Karpas-422 (cell line): Measurements from ENCODE around the gene LIMS2. TPM values are rescaled to one million over a fixed set of nuclear protein-coding genes. Genes with fewer than 3 reads are reported as not detected.

Experiments used
- DNase-seq: peaks from one replicate; pipeline ENCODE4 v3.0.0-alpha.2; 2015
- H2AFZ ChIP-seq: fragments of 200-600 bp; sonication (generic); 2 replicates; pipeline ENCODE4 v1.6.1; 2014; ENCODE audit warnings: antibody characterized with exemption, low read length, mixed read lengths
- H3K27ac ChIP-seq: fragments of 200-600 bp; sonication (generic); 2 replicates; pipeline ENCODE4 v1.5.1; 2014; ENCODE audit warnings: mild to moderate bottlenecking, low read length, moderate library complexity
- H3K27me3 ChIP-seq: fragments of 200-600 bp; sonication (generic); 2 replicates; pipeline ENCODE4 v1.6.1; 2014; ENCODE audit warnings: low read length, mixed read lengths
- H3K36me3 ChIP-seq: fragments of 200-600 bp; sonication (generic); 2 replicates; pipeline ENCODE4 v1.6.1; 2014; ENCODE audit warnings: low read length, mixed read lengths; ENCODE audit not compliant: insufficient read depth
- H3K4me1 ChIP-seq: fragments of 200-600 bp; sonication (generic); 2 replicates; pipeline ENCODE4 v1.6.1; 2014; ENCODE audit warnings: mild to moderate bottlenecking, low read length, mixed read lengths
- H3K4me2 ChIP-seq: fragments of 200-600 bp; sonication (generic); 2 replicates; pipeline ENCODE4 v1.6.1; 2014; ENCODE audit warnings: low read length, low read depth, mild to moderate bottlenecking; ENCODE audit not compliant: poor library complexity, severe bottlenecking
- H3K4me3 ChIP-seq: fragments of 200-600 bp; sonication (generic); 2 replicates; pipeline ENCODE4 v1.5.1; 2014; ENCODE audit warnings: mild to moderate bottlenecking, antibody characterized with exemption, low read length, mixed read lengths
- H3K79me2 ChIP-seq: fragments of 200-600 bp; sonication (generic); 2 replicates; pipeline ENCODE4 v1.6.1; 2014; ENCODE audit warnings: mild to moderate bottlenecking, low read length, mixed read lengths
- H3K9ac ChIP-seq: fragments of 200-600 bp; sonication (generic); 2 replicates; pipeline ENCODE4 v1.6.0; 2014; ENCODE audit warnings: low read length
- H3K9me2 ChIP-seq: fragments of 200-600 bp; sonication (generic), shearing (Covaris generic); replicated peaks from 2 replicates; pipeline ENCODE4 v1.6.0; 2014; ENCODE audit warnings: mild to moderate bottlenecking, low read length, moderate library complexity; ENCODE audit not compliant: insufficient read depth
- H3K9me3 ChIP-seq: fragments of 300-700, 200-600 bp; sonication (generic); 2 replicates; pipeline ENCODE4 v1.6.1; 2014; ENCODE audit warnings: low read length, mixed read lengths
- H4K20me1 ChIP-seq: fragments of 200-600 bp; sonication (generic); 2 replicates; pipeline ENCODE4 v1.6.1; 2014; ENCODE audit warnings: mild to moderate bottlenecking, antibody characterized with exemption, low read length, low read depth; ENCODE audit not compliant: insufficient read depth
- total RNA-seq: library from RNA; depleted of rRNA; stranded (reverse); fragments of >200 nt; shearing (Covaris generic); gene quantifications from 2 replicates; pipeline ENCODE4 v1.2.3, GENCODE V29; 2014; ENCODE audit warnings: low replicate concordance; rRNA removed

The LIMS2 gene, protein sequence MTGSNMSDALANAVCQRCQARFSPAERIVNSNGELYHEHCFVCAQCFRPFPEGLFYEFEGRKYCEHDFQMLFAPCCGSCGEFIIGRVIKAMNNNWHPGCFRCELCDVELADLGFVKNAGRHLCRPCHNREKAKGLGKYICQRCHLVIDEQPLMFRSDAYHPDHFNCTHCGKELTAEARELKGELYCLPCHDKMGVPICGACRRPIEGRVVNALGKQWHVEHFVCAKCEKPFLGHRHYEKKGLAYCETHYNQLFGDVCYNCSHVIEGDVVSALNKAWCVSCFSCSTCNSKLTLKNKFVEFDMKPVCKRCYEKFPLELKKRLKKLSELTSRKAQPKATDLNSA
- 0.32 and 0.56 TPM in 2 replicates for total RNA-seq

DNA sequence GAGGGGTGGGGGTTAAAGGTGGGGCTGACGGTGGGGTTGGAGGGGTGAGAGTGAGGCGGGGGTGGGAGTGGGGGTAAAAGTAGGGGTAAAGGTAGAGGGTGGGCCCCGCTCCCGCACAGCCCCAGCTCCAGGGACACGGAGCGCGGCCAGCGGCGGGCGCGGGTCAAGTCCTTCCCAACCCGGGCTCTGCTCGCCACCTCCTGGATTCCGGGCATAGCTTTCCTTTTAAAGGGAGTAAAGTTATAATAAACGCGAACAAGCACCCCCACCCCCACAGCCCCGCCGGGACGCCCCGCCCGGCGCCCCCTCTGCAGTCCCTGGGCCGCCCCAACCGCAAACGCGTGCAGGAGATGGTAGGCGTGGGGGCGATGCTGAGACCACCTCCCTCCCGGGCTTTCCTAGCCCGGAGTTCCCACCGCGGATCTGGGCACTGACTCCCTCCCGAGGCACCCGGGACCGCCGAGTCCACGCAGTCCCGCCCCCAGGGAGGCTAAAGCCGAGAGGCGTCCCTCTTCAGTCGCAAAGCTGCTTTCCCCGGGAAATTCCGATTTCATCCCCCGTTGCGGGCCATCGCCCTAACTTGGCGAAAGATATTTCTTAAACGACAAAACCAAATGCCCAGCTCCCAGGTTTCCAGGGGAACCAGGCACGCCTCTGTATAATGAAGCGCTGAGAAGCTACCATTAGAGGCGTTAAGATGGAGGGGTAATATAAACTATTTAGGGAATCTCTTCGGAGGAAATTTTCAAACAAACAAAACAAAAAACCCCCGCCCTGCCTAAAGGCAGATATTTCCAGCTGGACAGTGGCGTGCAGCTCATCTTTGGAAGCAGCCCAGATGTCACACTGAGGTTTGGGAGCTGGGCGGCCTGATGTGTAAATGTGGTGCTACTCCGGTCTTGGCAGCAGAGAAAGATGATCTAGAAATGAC, at the start of gene LIMS2:
Gene LIMS2, minus strand, starts transcription at position 200 of the 931 bp plus-strand sequence. CDS start 506 bp downstream, outside the sequence.
- Histone ChIP-seq H3K27me3 (no peaks in the 10 kb centered on the region), H3K4me2 (no peak within 1 kb of the TSS), H3K36me3 (no peaks in the 10 kb centered on the region), H3K9me2 (no peaks in the 10 kb centered on the region), H3K9me3 (no peaks in the 10 kb centered on the region), H3K4me3 (no peak within 1 kb of the TSS), H3K9ac (no peak within 1 kb of the TSS), H3K79me2 (no peaks in the 10 kb centered on the region), H3K27ac (no peak within 1 kb of the TSS), H2AFZ (no peak within 1 kb of the TSS), H3K4me1 (no peaks in the 10 kb centered on the region), H4K20me1 (no peaks in the 10 kb centered on the region)
- no peak for DNase-seq

DNA sequence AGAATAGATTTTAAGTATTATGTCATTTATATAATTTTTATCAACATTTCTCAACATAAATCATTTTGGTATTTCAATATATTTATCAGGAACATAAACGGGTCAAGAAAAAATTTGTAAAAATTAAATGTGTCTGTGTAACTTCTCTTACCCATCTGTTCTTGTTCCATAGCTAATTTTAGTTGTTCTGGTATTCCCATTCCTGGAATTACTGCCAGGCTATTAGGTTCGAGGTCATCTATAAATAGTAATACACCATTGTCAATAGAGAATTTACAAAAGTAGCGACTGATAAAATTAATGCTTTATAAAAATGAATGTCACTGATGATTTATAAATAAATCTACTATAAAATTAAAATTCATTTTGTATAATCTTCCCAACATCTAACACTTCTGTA, 47.5 kb upstream of the LIMS2 start:
- Histone ChIP-seq H3K9me3 (no peaks in the 10 kb centered on the region), H2AFZ (no peak overlapping the region), H3K27ac (no peak overlapping the region), H3K4me2 (no peak overlapping the region), H3K4me3 (no peak overlapping the region), H3K79me2 (peaks cover 7% of the 10 kb centered on the region; the same call in 1 of the 2 replicates), H3K36me3 (peaks cover 50% of the 10 kb centered on the region), H3K4me1 (no peaks in the 10 kb centered on the region), H3K9ac (no peak overlapping the region), H3K27me3 (no peaks in the 10 kb centered on the region), H4K20me1 (peaks cover 5% of the 10 kb centered on the region; the same call in 1 of the 2 replicates), H3K9me2 (no peaks in the 10 kb centered on the region)
- no peak for DNase-seq

DNA sequence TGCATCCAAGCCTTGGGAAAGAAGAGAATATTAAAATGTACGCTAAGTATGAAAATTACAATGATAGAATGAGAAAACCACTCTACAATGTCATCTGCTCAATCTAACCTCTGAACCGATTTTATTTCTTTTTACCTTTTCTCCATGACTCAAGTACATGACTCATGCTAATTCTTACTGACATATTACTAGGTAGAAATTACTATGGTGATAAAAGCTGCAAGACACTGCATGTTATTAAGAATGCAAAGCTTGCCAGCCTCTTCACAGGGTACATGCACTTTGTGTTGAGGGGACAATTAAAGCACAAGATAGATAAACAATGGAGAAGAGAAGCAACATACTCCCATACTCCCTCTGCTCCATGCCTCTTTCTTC, 46.6 kb upstream of the LIMS2 start:
- no peak overlapping the region for H3K9ac ChIP-seq
- H2AFZ ChIP-seq = no peak overlapping the region
- H3K79me2 ChIP-seq = peaks cover 7% of the 10 kb centered on the region; the same call in 1 of the 2 replicates
- H3K36me3 ChIP-seq = peaks cover 50% of the 10 kb centered on the region
- no peaks in the 10 kb centered on the region for H3K27me3 ChIP-seq
- no peaks in the 10 kb centered on the region for H3K9me3 ChIP-seq
- H3K9me2 ChIP-seq = no peaks in the 10 kb centered on the region
- no peaks in the 10 kb centered on the region for H3K4me1 ChIP-seq
- DNase-seq = no peak
- peaks cover 5% of the 10 kb centered on the region; the same call in 1 of the 2 replicates for H4K20me1 ChIP-seq
- no peak overlapping the region for H3K4me3 ChIP-seq
- H3K4me2 ChIP-seq = no peak overlapping the region
- H3K27ac ChIP-seq = no peak overlapping the region

DNA sequence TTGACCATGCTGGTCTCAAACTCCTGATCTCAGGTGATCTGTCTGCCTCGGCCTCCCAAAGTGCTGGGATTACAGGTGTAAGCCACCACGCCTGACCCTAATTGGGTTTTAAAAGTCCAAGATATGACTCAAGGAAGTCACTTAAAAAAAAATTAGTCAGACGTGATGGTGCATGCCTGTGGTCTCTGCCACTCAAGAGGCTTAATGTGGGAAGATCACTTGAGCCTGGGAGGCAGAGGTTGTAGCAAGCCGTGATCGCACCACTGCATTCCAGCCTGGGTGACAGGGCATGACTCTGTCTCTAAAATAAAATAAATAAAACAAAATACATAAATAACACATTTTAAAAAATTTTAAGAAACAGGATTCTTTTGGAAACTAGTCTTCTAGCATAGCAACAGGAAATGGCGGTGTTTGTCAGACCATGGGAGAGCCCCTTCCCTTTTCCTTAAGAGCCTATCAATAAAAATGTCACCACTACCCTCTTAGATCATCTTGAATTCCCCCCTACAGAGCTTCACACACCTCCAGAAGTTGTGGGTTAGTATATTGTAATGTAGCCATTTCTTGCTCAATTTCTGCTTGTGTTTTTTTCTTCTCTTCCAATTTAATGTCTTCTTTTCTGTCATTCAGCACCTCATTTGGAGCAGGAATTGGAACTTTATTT, 46.1 kb upstream of the LIMS2 start:
- Histone ChIP-seq H4K20me1 (peaks cover 5% of the 10 kb centered on the region; the same call in 1 of the 2 replicates), H3K9me2 (no peaks in the 10 kb centered on the region), H3K27me3 (no peaks in the 10 kb centered on the region), H3K9me3 (no peaks in the 10 kb centered on the region), H3K79me2 (peaks cover 7% of the 10 kb centered on the region; the same call in 1 of the 2 replicates), H3K4me3 (no peak overlapping the region), H3K36me3 (peaks cover 50% of the 10 kb centered on the region), H3K27ac (no peak overlapping the region), H3K4me2 (no peak overlapping the region), H3K9ac (no peak overlapping the region), H3K4me1 (no peaks in the 10 kb centered on the region), H2AFZ (no peak overlapping the region)
- DNase-seq = no peak

DNA sequence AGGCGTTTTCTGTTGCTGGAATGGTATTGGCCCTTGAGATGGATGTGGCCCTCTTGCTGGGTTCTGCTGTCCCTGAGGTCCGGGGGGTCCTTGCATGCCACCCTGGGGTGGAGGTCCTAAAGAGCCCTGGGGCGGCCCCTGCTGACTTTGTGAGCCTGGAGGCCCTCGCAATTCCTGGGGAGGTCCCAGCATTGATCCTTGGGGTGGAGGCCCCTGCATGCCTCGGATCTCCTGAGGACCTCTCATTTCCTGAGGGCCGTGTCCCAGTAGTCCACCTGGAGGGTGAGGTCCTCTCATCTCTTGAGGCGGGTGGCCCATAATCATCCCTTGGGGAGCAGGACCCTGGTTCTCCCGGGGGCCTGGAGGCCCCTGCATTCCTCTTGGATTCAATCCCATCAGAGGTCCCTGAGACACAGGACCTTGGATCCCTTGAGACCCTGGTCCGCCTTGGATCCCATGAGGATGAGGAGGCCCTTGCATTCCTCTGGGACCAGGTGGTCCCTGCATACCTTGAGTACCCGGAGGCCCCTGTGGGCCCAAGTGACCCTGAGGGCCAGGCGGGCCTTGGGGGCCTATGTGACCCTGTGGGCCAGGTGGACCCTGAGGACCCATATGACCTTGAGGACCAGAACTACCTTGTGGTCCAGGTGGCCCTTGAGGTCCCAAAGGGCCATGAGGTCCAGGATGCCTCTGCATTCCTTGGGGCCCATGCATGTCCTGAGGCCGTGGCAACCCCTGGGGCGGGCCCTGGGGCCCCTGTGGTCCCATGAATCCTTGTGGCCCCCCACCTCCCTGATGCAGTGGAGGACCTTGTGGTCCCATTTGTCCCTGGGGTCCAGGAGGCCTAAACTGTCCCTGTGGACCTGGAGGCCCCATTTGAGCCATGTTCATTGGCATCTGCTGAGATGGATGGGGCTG, 44.2 kb upstream of the LIMS2 start:
- H3K4me3 ChIP-seq = no peak overlapping the region
- no peaks in the 10 kb centered on the region for H3K9me3 ChIP-seq
- no peak for DNase-seq
- peaks cover 45% of the 10 kb centered on the region for H3K36me3 ChIP-seq
- H3K27me3 ChIP-seq = no peaks in the 10 kb centered on the region
- H3K4me2 ChIP-seq = no peak overlapping the region
- no peak overlapping the region for H2AFZ ChIP-seq
- no peaks in the 10 kb centered on the region for H3K4me1 ChIP-seq
- H4K20me1 ChIP-seq = peaks cover 5% of the 10 kb centered on the region; the same call in 1 of the 2 replicates
- peaks cover 7% of the 10 kb centered on the region; the same call in 1 of the 2 replicates for H3K79me2 ChIP-seq
- H3K9ac ChIP-seq = no peak overlapping the region
- no peak overlapping the region for H3K27ac ChIP-seq
- H3K9me2 ChIP-seq = no peaks in the 10 kb centered on the region

DNA sequence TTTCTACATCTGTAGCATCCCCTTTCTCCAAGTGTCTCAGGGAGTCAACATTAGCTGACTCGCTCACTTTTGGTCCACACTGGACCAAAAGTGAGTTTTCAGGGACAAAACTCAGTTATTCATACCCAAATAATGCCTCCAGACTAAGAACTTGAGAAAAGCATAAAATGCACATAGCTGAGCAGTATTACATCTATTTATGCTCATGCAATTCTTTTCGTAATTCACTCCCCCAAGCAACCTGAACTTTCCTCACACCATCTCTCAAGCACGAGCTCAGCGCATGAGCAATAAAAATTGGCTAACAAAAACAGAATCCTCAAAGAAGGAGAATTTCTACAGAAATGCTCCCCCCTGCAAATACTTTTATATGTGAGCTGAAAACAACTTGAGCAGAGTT, 42.9 kb upstream of the LIMS2 start:
- H3K27ac ChIP-seq = no peak overlapping the region
- H3K4me2 ChIP-seq = no peak overlapping the region
- H4K20me1 ChIP-seq = peaks cover 5% of the 10 kb centered on the region; the same call in 1 of the 2 replicates
- H3K27me3 ChIP-seq = no peaks in the 10 kb centered on the region
- H2AFZ ChIP-seq = no peak overlapping the region
- no peak for DNase-seq
- peaks cover 47% of the 10 kb centered on the region for H3K36me3 ChIP-seq
- no peaks in the 10 kb centered on the region for H3K9me3 ChIP-seq
- H3K4me1 ChIP-seq = no peaks in the 10 kb centered on the region
- no peak overlapping the region for H3K4me3 ChIP-seq
- H3K9me2 ChIP-seq = no peaks in the 10 kb centered on the region
- no peak overlapping the region for H3K9ac ChIP-seq
- peaks cover 7% of the 10 kb centered on the region; the same call in 1 of the 2 replicates for H3K79me2 ChIP-seq

DNA sequence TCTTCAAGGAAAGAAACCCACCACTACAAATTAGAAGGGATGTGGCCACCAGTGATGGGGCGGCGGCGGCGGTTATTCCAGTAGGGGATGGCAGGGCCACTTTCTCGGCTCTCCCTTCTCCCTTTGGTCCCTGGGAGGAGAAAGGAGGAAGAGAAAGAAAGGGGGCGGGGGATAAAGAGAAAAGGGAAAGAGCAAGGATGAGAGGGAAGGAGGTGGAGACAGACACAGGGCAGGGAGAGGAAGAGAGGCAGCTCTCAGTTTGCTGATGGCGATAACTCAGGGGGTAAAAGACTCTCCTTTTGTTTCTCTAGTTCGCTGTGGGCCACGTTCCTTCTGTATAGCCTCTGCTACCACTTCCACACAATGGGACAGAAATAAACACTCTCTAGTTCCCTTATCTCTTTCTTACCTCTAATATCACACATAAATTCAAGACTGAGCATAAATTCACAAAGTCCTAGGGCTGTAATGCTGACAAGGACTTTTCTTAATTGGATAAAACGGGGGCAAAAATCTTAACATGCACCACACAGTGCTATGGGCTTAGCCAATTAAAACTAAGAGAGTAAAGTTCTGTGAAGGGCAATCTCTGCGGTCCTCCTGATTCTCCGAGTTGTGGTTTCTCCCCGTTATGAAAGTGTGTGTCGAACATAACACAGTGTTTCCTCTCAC, 40.6 kb upstream of the LIMS2 start:
- no peaks in the 10 kb centered on the region for H3K27me3 ChIP-seq
- H3K9ac ChIP-seq = no peak overlapping the region
- H3K36me3 ChIP-seq = peaks cover 31% of the 10 kb centered on the region; the same call in 1 of the 2 replicates
- no peak overlapping the region for H3K27ac ChIP-seq
- no peaks in the 10 kb centered on the region for H3K9me3 ChIP-seq
- H3K4me2 ChIP-seq = no peak overlapping the region
- H3K79me2 ChIP-seq = peaks cover 7% of the 10 kb centered on the region; the same call in 1 of the 2 replicates
- DNase-seq = no peak
- H3K9me2 ChIP-seq = no peaks in the 10 kb centered on the region
- peaks cover 5% of the 10 kb centered on the region; the same call in 1 of the 2 replicates for H4K20me1 ChIP-seq
- H3K4me3 ChIP-seq = no peak overlapping the region
- no peak overlapping the region for H2AFZ ChIP-seq
- no peaks in the 10 kb centered on the region for H3K4me1 ChIP-seq
